ENCODE measurements around the gene UGT2B11.

DNA sequence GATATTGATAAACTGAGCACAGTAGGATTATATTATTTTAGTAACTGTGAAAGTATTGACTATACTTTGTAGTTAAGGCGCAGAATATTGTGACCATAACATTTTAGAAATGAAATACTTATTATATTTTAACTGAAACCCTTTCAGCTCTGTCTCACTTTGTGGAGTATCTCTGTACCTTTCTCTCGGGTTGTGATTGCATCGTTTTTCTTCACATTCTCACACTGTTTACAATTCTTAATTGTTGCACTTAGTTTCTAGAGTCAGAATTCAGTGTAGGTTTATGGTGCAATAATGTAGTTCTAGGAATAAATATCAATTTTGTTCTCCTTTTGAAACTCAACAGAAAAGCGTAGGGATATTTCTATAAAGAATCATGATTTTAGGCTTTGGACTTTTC, 60.5 kb downstream of the UGT2B11 start:
- TF ChIP-seq, protein P1, sequence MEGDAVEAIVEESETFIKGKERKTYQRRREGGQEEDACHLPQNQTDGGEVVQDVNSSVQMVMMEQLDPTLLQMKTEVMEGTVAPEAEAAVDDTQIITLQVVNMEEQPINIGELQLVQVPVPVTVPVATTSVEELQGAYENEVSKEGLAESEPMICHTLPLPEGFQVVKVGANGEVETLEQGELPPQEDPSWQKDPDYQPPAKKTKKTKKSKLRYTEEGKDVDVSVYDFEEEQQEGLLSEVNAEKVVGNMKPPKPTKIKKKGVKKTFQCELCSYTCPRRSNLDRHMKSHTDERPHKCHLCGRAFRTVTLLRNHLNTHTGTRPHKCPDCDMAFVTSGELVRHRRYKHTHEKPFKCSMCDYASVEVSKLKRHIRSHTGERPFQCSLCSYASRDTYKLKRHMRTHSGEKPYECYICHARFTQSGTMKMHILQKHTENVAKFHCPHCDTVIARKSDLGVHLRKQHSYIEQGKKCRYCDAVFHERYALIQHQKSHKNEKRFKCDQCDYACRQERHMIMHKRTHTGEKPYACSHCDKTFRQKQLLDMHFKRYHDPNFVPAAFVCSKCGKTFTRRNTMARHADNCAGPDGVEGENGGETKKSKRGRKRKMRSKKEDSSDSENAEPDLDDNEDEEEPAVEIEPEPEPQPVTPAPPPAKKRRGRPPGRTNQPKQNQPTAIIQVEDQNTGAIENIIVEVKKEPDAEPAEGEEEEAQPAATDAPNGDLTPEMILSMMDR (IDR thresholded peaks at IDR 0.05; ENCODE audit: low read depth, low read length, poor library complexity, severe bottlenecking), result no peak
- no peak for TF ChIP-seq EZH2phosphoT487 (IDR thresholded peaks at IDR 0.05; ENCODE audit: borderline replicate concordance, low read length)
